GM12874 (cell line): ENCODE data around the gene RPL4.

Experiments
- TF ChIP-seq, protein P1 (sequence below): IDR thresholded peaks from 2 replicates; pipeline ENCODE4 v1.5.1; 2011; ENCODE audit warnings: low read depth, mild to moderate bottlenecking, control low read depth, low read length, moderate library complexity; ENCODE audit not compliant: insufficient read depth

RPL4 gene

DNA sequence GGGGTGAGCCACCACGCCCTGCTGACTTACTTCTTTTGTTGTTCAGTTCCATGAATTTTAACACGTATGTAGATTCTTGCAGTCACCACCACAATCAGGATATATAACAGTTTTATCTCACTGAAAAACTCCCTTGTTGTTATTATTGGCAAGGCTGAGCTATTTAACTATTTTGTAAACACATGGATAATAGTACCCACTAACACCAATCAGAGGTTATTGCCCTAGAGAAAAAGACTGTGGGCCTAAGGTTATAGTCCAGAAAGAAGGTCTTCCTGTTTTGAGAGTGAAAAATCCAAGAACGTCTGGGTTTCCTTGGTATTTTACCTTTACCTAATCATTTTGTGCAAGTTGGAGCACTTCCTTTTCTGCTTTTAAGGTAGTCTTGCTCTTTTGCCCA, 9.9 kb upstream of the RPL4 start:
- TF ChIP-seq, protein P1, sequence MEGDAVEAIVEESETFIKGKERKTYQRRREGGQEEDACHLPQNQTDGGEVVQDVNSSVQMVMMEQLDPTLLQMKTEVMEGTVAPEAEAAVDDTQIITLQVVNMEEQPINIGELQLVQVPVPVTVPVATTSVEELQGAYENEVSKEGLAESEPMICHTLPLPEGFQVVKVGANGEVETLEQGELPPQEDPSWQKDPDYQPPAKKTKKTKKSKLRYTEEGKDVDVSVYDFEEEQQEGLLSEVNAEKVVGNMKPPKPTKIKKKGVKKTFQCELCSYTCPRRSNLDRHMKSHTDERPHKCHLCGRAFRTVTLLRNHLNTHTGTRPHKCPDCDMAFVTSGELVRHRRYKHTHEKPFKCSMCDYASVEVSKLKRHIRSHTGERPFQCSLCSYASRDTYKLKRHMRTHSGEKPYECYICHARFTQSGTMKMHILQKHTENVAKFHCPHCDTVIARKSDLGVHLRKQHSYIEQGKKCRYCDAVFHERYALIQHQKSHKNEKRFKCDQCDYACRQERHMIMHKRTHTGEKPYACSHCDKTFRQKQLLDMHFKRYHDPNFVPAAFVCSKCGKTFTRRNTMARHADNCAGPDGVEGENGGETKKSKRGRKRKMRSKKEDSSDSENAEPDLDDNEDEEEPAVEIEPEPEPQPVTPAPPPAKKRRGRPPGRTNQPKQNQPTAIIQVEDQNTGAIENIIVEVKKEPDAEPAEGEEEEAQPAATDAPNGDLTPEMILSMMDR, result no peak

GRCh38 chr15:66508293-66508883, 3.7 kb upstream of the RPL4 start:
- TF ChIP-seq, protein P1, result no peak

DNA sequence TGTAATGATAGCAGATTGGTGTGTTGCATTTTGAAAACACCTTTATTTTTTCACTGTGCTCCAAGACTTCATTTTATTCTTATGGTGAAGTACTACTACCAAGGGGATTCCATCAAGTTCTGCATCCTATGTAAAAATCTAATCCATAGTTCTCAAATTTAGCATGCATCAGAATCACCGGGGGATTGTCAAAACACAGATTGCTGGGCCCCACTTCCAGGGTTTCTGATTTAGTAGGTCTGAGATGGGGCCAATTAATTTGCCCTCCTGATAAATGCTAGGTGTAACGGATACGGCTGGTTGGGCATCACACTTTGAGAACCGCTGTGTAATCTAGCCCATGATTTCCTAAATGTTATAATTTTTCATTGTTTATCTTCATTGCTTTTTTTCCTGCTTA, 1.2 kb upstream of the RPL4 start:
- TF ChIP-seq, protein P1, result no peak

- TF ChIP-seq, protein P1, result no peak
Observed at GRCh38 chr15:66505430-66505811, 766 bp upstream of the RPL4 start.

- TF ChIP-seq, protein P1, result no peak
Observed at GRCh38 chr15:66503780-66504562, 684 bp downstream of the RPL4 start.

GRCh38 chr15:66502491-66502890, 2.2 kb downstream of the RPL4 start:
- TF ChIP-seq, protein P1, result no peak

GRCh38 chr15:66498501-66499386, 5.9 kb downstream of the RPL4 start:
- TF ChIP-seq, protein P1, result no peak
